ENCODE results near the gene NISCH. TPM values are rescaled to one million over a fixed set of nuclear protein-coding genes. Genes with fewer than 3 reads are reported as not detected.
"Not testable (repeated sequence)": the region's sequence is repeated elsewhere in the genome, so short reads cannot be mapped to it uniquely, and the experiment has no call there.

The NISCH gene
- total RNA-seq, 1 donor from 2014 or later, result 62.5 TPM

DNA sequence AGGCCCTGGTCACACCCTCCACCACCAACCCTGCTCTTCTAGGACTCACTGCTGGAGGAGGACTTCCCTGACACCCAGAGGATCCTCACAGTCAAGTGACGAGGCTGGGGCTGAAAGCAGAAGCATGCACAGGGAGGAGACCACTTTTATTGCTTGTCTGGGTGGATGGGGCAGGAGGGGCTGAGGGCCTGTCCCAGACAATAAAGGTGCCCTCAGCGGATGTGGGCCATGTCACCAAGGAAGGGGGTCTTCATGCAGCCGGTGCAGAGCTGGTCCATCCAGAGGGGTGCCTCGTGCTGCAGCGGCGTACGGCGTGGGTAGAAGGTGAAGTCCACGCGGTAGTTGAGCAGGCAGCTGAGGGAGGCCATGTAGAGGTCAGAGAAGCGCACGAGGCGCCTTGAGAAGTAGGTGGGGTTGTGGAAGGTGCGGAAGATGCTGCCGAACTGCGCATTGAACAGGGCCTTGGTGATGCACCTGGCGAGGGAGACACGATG is 68.9 kb downstream of the NISCH start:
- Histone ChIP-seq H3K4me3 (ENCODE audit: low read depth, low read length) (no peak overlapping the region), H3K27me3 (ENCODE audit: control insufficient read depth, insufficient read depth, low read length) (no peaks in the 10 kb centered on the region), H3K36me3 (ENCODE audit: control insufficient read depth, insufficient read depth, low read length) (peaks cover 3% of the 10 kb centered on the region)
- TF ChIP-seq, protein P1, sequence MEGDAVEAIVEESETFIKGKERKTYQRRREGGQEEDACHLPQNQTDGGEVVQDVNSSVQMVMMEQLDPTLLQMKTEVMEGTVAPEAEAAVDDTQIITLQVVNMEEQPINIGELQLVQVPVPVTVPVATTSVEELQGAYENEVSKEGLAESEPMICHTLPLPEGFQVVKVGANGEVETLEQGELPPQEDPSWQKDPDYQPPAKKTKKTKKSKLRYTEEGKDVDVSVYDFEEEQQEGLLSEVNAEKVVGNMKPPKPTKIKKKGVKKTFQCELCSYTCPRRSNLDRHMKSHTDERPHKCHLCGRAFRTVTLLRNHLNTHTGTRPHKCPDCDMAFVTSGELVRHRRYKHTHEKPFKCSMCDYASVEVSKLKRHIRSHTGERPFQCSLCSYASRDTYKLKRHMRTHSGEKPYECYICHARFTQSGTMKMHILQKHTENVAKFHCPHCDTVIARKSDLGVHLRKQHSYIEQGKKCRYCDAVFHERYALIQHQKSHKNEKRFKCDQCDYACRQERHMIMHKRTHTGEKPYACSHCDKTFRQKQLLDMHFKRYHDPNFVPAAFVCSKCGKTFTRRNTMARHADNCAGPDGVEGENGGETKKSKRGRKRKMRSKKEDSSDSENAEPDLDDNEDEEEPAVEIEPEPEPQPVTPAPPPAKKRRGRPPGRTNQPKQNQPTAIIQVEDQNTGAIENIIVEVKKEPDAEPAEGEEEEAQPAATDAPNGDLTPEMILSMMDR (IDR thresholded peaks at IDR 0.05; ENCODE audit: insufficient read depth, low read length, poor library complexity, severe bottlenecking), result no peak
- no peak for DNase-seq (ENCODE audit: low read depth)

DNA sequence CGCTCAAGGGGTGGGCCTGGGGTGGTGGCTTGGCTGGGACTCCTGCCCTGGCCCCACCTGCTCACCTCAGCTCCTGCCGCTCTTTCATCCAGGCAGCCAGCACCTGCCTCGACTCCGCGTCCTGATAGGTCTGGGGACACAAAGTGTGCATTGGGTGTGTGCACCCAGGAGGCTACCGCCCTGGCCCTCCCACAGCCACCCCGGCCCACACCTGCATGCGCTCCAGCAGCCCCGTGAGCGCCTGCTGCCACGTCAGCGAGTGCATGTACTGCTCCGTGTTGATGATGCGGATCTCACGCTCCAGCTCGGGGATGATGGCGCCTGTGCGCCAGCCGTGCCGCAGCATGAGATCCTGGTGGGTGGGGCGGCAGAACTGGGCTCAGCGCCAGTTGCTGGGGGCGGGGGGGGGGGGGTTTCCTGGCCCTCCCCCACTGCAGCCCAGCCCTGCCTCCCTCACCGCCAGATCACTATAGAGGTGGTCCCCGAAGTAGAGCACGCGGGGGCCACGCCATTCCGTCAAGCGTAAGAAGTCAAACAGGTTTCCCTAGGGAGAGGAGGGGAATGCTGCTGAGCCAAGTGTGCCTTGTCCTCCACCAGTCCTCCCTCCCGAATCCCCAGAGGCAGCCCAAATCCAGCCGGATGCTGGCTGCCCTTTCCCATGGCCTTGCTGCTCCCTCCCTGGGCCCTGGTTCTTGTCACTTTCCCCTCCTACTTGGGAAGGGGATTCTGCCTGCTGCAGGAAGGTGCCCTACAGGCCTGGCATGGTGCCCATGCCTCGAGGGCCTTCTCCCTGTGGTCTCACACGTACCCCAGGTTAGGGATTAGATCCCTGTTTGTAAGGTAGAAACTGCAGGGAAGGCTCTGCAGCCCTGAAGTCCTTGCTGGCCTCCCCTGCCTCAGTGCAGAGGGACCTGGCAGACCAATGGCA is 69.6 kb downstream of the NISCH start:
- no peak for DNase-seq (ENCODE audit: low read depth)
- TF ChIP-seq, protein P1 (IDR thresholded peaks at IDR 0.05; ENCODE audit: insufficient read depth, low read length, poor library complexity, severe bottlenecking), result no peak
- Histone ChIP-seq H3K27me3 (ENCODE audit: control insufficient read depth, insufficient read depth, low read length) (no peaks in the 10 kb centered on the region), H3K4me3 (ENCODE audit: low read depth, low read length) (no peak overlapping the region), H3K36me3 (ENCODE audit: control insufficient read depth, insufficient read depth, low read length) (peaks cover 3% of the 10 kb centered on the region)

DNA sequence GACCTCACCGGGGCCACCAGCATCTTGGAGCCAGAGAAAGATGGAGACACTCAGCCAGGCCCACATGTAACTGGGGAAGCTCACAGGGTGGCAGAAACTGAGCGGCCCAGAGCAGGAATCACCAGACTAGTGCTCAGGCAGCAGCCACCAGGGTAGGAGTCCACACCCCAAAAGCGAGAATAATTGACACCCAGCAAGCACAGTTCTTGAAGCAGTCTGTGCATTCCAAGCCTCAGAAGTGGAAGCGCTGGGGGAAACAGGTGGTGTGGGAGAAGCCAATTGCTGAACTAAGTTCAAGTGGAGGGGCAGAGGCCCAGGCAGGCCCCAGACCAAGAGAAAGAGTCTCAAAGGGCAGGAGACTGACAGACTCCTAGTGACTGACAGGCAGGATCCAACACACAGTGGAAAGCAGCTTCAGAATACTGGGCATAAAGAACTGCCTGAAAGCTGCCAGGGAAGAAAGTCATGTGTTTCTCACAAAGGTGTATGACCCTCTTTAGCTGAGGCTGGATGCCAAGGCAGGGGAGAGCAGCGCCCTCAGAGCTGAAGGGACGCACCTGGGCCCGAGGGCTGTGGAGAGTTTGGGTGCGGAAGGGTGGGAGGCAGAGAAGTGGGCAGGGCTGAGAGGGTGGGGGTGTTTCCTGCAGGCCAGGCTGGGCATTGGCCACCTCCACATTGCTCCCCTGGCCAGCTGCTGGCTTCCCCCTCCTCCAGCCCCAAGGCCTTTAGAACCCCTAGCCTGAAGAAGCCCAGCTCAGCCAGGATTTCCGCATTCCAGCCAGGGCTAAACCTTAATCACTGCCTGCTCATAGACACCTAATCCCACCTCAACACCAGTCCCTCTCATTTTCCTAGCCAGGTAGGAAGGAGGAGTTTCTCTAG is 70.5 kb downstream of the NISCH start:
- TF ChIP-seq, protein P1 (IDR thresholded peaks at IDR 0.05; ENCODE audit: insufficient read depth, low read length, poor library complexity, severe bottlenecking), result no peak
- DNase-seq (ENCODE audit: low read depth), result no peak
- H3K36me3 ChIP-seq (ENCODE audit: control insufficient read depth, insufficient read depth, low read length), result peaks cover 3% of the 10 kb centered on the region
- no peak overlapping the region for H3K4me3 ChIP-seq (ENCODE audit: low read depth, low read length)
- H3K27me3 ChIP-seq (ENCODE audit: control insufficient read depth, insufficient read depth, low read length), result no peaks in the 10 kb centered on the region

DNA sequence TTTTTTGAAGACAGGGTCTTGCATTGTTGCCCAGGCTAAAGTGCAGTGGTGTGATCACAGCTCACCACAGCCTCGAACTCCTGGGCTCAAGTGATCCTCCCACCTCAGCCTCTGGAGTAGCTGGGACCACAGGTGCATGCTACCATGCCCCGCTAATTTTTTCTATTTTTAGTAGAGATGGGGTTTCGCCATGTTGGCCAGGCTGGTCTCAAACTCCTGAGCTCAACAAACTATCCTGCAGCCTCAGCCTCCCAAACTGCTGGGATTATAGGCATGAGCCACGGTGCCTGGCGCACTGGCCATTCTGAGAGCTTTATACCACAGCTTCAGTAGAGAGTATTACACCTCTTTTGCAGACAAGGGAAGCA is 71.3 kb downstream of the NISCH start:
- not testable (repeated sequence) for H3K4me3 ChIP-seq (ENCODE audit: low read depth, low read length); H3K36me3 ChIP-seq (ENCODE audit: control insufficient read depth, insufficient read depth, low read length); DNase-seq (ENCODE audit: low read depth); H3K27me3 ChIP-seq (ENCODE audit: control insufficient read depth, insufficient read depth, low read length)

DNA sequence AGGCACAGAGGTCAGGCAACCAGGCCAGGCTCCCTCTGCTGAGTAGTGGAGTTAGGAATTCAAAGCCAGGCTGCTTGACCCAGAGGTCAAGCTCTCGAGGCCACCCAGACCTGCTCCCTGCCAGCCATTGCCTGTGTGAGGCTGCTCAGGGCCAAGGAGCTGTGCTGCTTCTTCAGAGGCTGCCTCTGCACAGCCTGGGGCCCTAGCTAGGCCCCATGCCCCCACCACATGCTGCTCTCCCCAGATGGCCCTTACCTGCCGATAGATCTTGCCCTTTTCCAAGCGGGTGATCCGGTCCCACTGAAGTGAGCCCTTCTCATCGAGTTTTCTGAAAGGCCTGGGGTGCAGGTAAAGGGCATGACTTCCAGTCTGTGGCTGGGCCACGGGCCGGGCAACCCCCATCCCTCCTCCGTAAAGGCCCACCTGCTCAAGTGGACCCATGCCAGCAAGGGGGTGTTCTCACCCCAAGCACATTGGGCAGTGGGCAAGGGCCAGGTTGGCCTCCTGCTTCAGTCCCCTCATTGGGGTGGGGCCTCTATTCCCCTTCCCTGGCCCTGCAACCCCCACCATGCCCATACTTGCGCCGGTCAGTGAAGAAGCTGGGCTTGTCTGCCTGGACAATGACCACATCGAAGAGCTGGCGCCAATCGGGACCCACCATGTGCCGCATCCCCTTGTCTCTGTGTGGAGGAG is 71.8 kb downstream of the NISCH start:
- Histone ChIP-seq H3K36me3 (ENCODE audit: control insufficient read depth, insufficient read depth, low read length) (peaks cover 3% of the 10 kb centered on the region), H3K27me3 (ENCODE audit: control insufficient read depth, insufficient read depth, low read length) (no peaks in the 10 kb centered on the region), H3K4me3 (ENCODE audit: low read depth, low read length) (no peak overlapping the region)
- TF ChIP-seq, protein P1 (IDR thresholded peaks at IDR 0.05; ENCODE audit: insufficient read depth, low read length, poor library complexity, severe bottlenecking), result no peak
- no peak for DNase-seq (ENCODE audit: low read depth)

Data from kidney epithelial cell (primary cell).